Stomach (tissue), 4 donors: Measurements from ENCODE around the gene UBXN4.

ENCODE experiments used
- CTCF ChIP-seq, 7 experiments: fragments of 450-650 bp in 4 of 7; fragments of 200-600 bp in 3 of 7; sonication (generic) in 3 of 7; IDR thresholded peaks; one replicate each; pipeline ENCODE4 v1.5.1; 2016 to 2019; ENCODE audit warnings: antibody characterized with exemption in 7 of 7, control low read depth in 2 of 7, mild to moderate bottlenecking in 1 of 7
- EP300 ChIP-seq: sonication (generic); formaldehyde crosslinking; IDR thresholded peaks from one replicate; pipeline ENCODE4 v1.6.1; 2017; ENCODE audit warnings: antibody characterized with exemption
- POLR2A ChIP-seq, 4 donors: fragments of 450-650 bp; IDR thresholded peaks; one replicate each; pipeline ENCODE4 v1.6.1; 2016; ENCODE audit warnings: antibody characterized with exemption in 4 of 4, control low read depth in 2 of 4, mild to moderate bottlenecking in 1 of 4, moderate library complexity in 1 of 4

GRCh38 chr2:135762530-135762929, 20.9 kb downstream of the UBXN4 start:
- TF ChIP-seq EP300, result no peak
- TF ChIP-seq CTCF (IDR thresholded peaks at IDR 0.05), result no peak
- TF ChIP-seq POLR2A (IDR thresholded peaks at IDR 0.05), result no peak
